GM12878 (cell line): ENCODE measurements around the gene PPP6R2. TPM values are rescaled to one million over a fixed set of nuclear protein-coding genes. Genes with fewer than 3 reads are reported as not detected.

Experiments used
- ATAC-seq: fragments of 200-7000 bp; cut with Tn5 transposase; 3 replicates; pipeline ENCODE4 v1.9.1; 2020; ENCODE audit warnings: mild to moderate bottlenecking, moderate library complexity
- BruUV-seq: library from RNA; stranded (reverse); fragments of 400-500 nt; replicated peaks from 2 replicates; lab custom pipeline; 2021; lab: Mats Ljungman, UMichigan
- CTCF ChIA-PET: fragments of 300-600 bp; sonication (Branson Sonifier 250); formaldehyde crosslinking; extraction: SDS; loops from one replicate; lab custom pipeline; 2021; ENCODE audit warnings: inconsistent platforms; lab: Yijun Ruan, JAX
- POLR2A ChIA-PET: fragments of 350-600 bp; formaldehyde crosslinking; extraction: SDS; loops from one replicate; lab custom pipeline; 2021; ENCODE audit warnings: inconsistent platforms; lab: Charles Lee
- RAD21 ChIA-PET: fragments of 300-600 bp; sonication (Branson Sonifier 250); formaldehyde crosslinking; loops from one replicate; lab custom pipeline; 2023; ENCODE audit warnings: antibody characterized with exemption; ENCODE audit not compliant: unreplicated experiment; lab: Charles Lee
- SMC1A ChIA-PET: fragments of 300-600 bp; sonication (Branson Sonifier 250); formaldehyde crosslinking; loops from one replicate; lab custom pipeline; 2023; ENCODE audit not compliant: unreplicated experiment, uncharacterized antibody; lab: Charles Lee
- DNase-seq: peaks from one replicate; pipeline ENCODE4 v3.0.0-alpha.2; 2011; ENCODE audit warnings: low read depth, low spot score
- FAIRE-seq: peaks from 3 replicates; lab custom pipeline; 2011; peaks lifted over from hg19 to GRCh38; lab: Jason Lieb, UNC
- H2AFZ ChIP-seq: 2 replicates; pipeline ENCODE4 v1.6.0; 2011; ENCODE audit warnings: low read depth, low read length, control low read depth; ENCODE audit not compliant: control insufficient read depth
- H3K27ac ChIP-seq: 2 replicates; pipeline ENCODE4 v1.5.1; 2011; ENCODE audit warnings: control low read depth; ENCODE audit not compliant: control insufficient read depth, insufficient read depth
- H3K27me3 ChIP-seq, 2 experiments: replicated peaks in 1 of 2; 2 replicates each; pipeline versions ENCODE4 v1.6.0 to v1.6.1; 2011; ENCODE audit warnings: low read length in 1 of 2; ENCODE audit not compliant: control insufficient read depth in 2 of 2, insufficient read depth in 2 of 2
- H3K36me3 ChIP-seq, 2 experiments: 2 replicates each; pipeline ENCODE4 v1.5.1; 2011; ENCODE audit warnings: low read length in 1 of 2; ENCODE audit not compliant: control insufficient read depth in 2 of 2, insufficient read depth in 2 of 2
- H3K4me1 ChIP-seq: 2 replicates; pipeline ENCODE4 v1.6.1; 2011; ENCODE audit warnings: mild to moderate bottlenecking, low read length, moderate library complexity, mixed read lengths; ENCODE audit not compliant: control insufficient read depth, insufficient read depth
- H3K4me2 ChIP-seq: 2 replicates; pipeline ENCODE4 v1.6.0; 2011; ENCODE audit warnings: control low read depth; ENCODE audit not compliant: control insufficient read depth, insufficient read depth
- H3K4me3 ChIP-seq: fragments of 200-600 bp; sonication (generic); 2 replicates; pipeline ENCODE4 v1.5.1; 2016
- H3K79me2 ChIP-seq: 2 replicates; pipeline ENCODE4 v1.6.0; 2011; ENCODE audit warnings: low read length; ENCODE audit not compliant: control insufficient read depth, insufficient read depth
- H3K9ac ChIP-seq: 2 replicates; pipeline ENCODE4 v1.8.0; 2011; ENCODE audit warnings: low read length, control low read depth, mixed read lengths; ENCODE audit not compliant: control insufficient read depth, insufficient read depth
- H3K9me3 ChIP-seq: replicated peaks from 3 replicates; pipeline ENCODE4 v1.5.1; 2011; ENCODE audit warnings: mild to moderate bottlenecking, low read length; ENCODE audit not compliant: control insufficient read depth, insufficient read depth
- H4K20me1 ChIP-seq: 2 replicates; pipeline ENCODE4 v1.6.0; 2011; ENCODE audit not compliant: control insufficient read depth, insufficient read depth
- HDAC2 ChIP-seq: fragments of 200-600 bp; sonication (generic); IDR thresholded peaks from 2 replicates; pipeline ENCODE4 v1.6.1; 2017
- NR2C1 ChIP-seq: fragments of 450-650 bp; IDR thresholded peaks from 2 replicates; pipeline ENCODE4 v1.6.1; 2017; ENCODE audit warnings: antibody characterized with exemption, mild to moderate bottlenecking, moderate library complexity
- PAX5 ChIP-seq: IDR thresholded peaks from 2 replicates; pipeline ENCODE4 v1.6.1; 2011; ENCODE audit warnings: low read depth, low read length, borderline replicate concordance
- RAD21 ChIP-seq: IDR thresholded peaks from 2 replicates; pipeline ENCODE4 v1.6.1; 2011; ENCODE audit warnings: mild to moderate bottlenecking, low read depth, low read length, moderate library complexity; ENCODE audit not compliant: insufficient read depth
- SMC3 ChIP-seq: IDR thresholded peaks from 2 replicates; pipeline ENCODE4 v1.6.1; 2011; ENCODE audit warnings: low read length, improper control_type of control experiment, borderline replicate concordance
- STAT3 ChIP-seq: IDR thresholded peaks from 2 replicates; pipeline ENCODE4 v1.6.1; 2011; ENCODE audit warnings: low read depth, low read length, improper control_type of control experiment
- USF2 ChIP-seq: IDR thresholded peaks from 2 replicates; pipeline ENCODE4 v1.6.1; 2011; ENCODE audit warnings: low read depth, low read length, improper control_type of control experiment, borderline replicate concordance
- ZZZ3 ChIP-seq: IDR thresholded peaks from 2 replicates; pipeline ENCODE4 v1.6.1; 2011; ENCODE audit warnings: low read depth; ENCODE audit not compliant: control insufficient read depth, insufficient read length
- WGBS: methylation state at CpG from one replicate; pipeline ENCODE4 v1.1.6; 2016; ENCODE audit warnings: low lambda C conversion rate; ENCODE audit not compliant: insufficient replicate concordance, insufficient coverage; ENCODE audit errors: missing lambda C conversion rate; 5-methylcytosine and 5-hydroxymethylcytosine counted together
- in situ Hi-C: fragments of 300-500 bp; cut with MboI; formaldehyde crosslinking; loops from 9 replicates; pipeline ENCODE4 v1.14.3; 2018; ENCODE audit warnings: mixed read lengths
- intact Hi-C: fragments of 100-400 bp; cut with micrococcal nuclease; formaldehyde crosslinking; loops from one replicate; pipeline ENCODE4 v1.14.2; 2022; ENCODE audit not compliant: unreplicated experiment
- polyA plus RNA-seq, 11 experiments: library from polyadenylated mRNA; depleted of rRNA in 4 of 11; unstranded in 6 of 11; stranded (reverse) in 5 of 11; fragments of >200 nt; fragmentation: Nextera tagmentation in 4 of 11; fragmentation: Illumina TruSeq in 1 of 11; extraction: Ambion mirVana in 4 of 11; extraction: Trizol in 1 of 11; gene quantifications; 1 replicate in 1 of 11; 2 replicates in 10 of 11; pipeline versions ENCODE4 v1.2.1 to v1.2.3, GENCODE V29; 2011 to 2016; ENCODE audit warnings: inconsistent platforms in 2 of 11, missing spikeins in 2 of 11, low read depth in 1 of 11
- total RNA-seq, 4 experiments: library from RNA; depleted of rRNA in 3 of 4; stranded (reverse); fragments of >200 nt in 3 of 4; fragmentation: Illumina TruSeq in 1 of 4; extraction: Trizol in 1 of 4; gene quantifications; 2 replicates each; pipeline versions ENCODE4 v1.2.1 to v1.2.3, GENCODE V29; 2013 to 2021
- TF ChIP-seq, protein P1 (sequence below): IDR thresholded peaks from 2 replicates; pipeline ENCODE4 v1.6.1; 2012; ENCODE audit warnings: low read length, inconsistent platforms
- TF ChIP-seq, protein P2 (sequence below), 3 experiments: IDR thresholded peaks in 2 of 3; conservative IDR thresholded peaks in 1 of 3; 2 replicates each; pipeline ENCODE4 v1.5.1; 2011; ENCODE audit warnings: low read depth in 3 of 3, low read length in 3 of 3, mild to moderate bottlenecking in 3 of 3, control low read depth in 2 of 3, moderate library complexity in 2 of 3, inconsistent platforms in 1 of 3, mixed read lengths in 1 of 3; ENCODE audit not compliant: control insufficient read depth in 2 of 3, insufficient read depth in 1 of 3; ENCODE audit errors: extremely low read depth in 1 of 3

The PPP6R2 gene
- total and polyA plus RNA-seq, 10 of the 15 experiments (the other 5 are each of a cell fraction or from before 2014, with no cell fraction given) = 0.29 to 52.6 (median 25.4) TPM

DNA sequence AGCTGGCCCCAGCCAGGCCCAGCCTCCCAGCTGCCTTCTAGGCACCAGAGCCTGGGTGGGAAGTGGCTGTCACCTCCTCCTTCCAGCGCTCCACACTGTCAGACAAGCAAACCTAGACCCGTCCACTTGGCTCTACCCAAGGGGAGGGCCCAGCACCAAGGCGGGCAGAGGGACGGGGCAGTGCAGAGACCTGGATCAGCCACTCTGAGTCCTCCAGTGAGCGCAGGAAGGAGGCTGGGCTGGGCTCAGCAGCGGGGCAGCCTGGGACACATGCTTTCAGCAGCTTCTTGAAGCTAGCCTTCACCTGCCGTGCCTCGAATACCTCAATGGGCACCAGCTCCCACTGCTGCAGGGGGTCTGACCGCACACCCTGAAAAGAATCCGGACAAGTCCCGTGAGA lies 112.9 kb downstream of the PPP6R2 start (continued):
- TF ChIP-seq USF2 (no peak), NR2C1 (no peak), HDAC2 (no peak), STAT3 (no peak), PAX5 (no peak)
- TF ChIP-seq, protein P1, sequence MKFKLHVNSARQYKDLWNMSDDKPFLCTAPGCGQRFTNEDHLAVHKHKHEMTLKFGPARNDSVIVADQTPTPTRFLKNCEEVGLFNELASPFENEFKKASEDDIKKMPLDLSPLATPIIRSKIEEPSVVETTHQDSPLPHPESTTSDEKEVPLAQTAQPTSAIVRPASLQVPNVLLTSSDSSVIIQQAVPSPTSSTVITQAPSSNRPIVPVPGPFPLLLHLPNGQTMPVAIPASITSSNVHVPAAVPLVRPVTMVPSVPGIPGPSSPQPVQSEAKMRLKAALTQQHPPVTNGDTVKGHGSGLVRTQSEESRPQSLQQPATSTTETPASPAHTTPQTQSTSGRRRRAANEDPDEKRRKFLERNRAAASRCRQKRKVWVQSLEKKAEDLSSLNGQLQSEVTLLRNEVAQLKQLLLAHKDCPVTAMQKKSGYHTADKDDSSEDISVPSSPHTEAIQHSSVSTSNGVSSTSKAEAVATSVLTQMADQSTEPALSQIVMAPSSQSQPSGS = no peak

DNA sequence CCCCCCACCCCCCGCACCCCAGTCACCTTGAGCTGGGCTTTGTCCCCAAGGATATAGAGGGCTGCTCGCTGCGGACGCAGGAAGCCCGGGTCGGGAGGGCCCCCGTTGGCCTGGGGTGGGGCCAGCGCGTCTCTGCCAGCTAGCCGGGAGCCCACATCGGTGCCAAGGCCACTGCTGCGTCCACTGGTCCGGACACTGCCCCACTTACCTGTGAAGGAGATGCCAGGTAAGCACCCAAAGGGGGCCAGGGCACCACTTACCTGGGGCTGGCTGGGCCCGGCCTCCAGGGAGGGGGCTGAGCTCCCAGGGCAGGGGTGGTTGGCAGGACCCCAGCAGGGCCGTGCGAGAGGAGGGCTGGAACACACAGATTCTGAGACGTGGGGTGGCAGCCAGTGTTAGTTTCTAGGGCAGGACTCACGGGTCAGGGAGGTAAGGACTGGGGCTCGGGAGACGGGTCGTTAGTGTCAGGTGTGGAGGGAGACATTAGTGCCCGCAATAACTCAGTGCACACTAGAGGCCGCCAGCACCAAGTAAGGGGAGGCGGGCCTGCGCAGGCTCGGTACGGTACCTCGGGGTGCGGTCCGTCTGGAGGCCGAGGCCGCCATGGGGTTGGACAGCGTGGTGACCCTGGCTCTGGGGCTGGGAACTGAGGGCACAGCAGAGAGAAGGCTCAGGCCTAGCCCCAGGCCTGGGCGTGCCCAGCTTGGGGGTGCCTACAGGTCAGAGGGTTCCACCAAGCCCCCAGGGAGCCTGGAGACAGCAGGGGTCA lies 113.5 kb downstream of the PPP6R2 start:
- SMC1A ChIA-PET = interaction anchor here (1.0 to 1.6 kb wide), 2 partner anchors 164 kb away, joined by 3 to 7 read pairs; no protein-coding TSS in a partner anchor
- in situ Hi-C loops = no loop called here
- RAD21 ChIA-PET = no interaction called here
- Histone ChIP-seq H4K20me1 (no peaks in the 10 kb centered on the region), H3K4me2 (no peak overlapping the region), H3K9ac (no peak overlapping the region), H3K36me3 (peaks cover 8 to 42% of the 10 kb centered on the region in 2 experiments; a peak in 3 of 4 replicates), H3K27ac (no peak overlapping the region), H3K4me1 (no peaks in the 10 kb centered on the region), H3K27me3 (no peaks in the 10 kb centered on the region), H3K9me3 (no peaks in the 10 kb centered on the region), H2AFZ (no peak overlapping the region), H3K4me3 (no peak overlapping the region)
- DNase-seq (no peak), ATAC-seq (peak; percentile 54)
- WGBS = 86% methylated on average over 26 of the region's 34 CpGs
- CTCF ChIA-PET = interaction anchor here (1.8 kb wide), 1 partner anchor 41 kb away, joined by 8 read pairs; no protein-coding TSS in a partner anchor
- TF ChIP-seq, protein P2, sequence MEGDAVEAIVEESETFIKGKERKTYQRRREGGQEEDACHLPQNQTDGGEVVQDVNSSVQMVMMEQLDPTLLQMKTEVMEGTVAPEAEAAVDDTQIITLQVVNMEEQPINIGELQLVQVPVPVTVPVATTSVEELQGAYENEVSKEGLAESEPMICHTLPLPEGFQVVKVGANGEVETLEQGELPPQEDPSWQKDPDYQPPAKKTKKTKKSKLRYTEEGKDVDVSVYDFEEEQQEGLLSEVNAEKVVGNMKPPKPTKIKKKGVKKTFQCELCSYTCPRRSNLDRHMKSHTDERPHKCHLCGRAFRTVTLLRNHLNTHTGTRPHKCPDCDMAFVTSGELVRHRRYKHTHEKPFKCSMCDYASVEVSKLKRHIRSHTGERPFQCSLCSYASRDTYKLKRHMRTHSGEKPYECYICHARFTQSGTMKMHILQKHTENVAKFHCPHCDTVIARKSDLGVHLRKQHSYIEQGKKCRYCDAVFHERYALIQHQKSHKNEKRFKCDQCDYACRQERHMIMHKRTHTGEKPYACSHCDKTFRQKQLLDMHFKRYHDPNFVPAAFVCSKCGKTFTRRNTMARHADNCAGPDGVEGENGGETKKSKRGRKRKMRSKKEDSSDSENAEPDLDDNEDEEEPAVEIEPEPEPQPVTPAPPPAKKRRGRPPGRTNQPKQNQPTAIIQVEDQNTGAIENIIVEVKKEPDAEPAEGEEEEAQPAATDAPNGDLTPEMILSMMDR (IDR thresholded peaks at IDR 0.05 in 2 of 3, conservative IDR thresholded peaks at IDR 0.05 in 1 of 3; ENCODE audit: control insufficient read depth in 2 of 3, extremely low read depth in 1 of 3, insufficient read depth in 1 of 3, low read depth in 3 of 3, low read length in 3 of 3) = peak; percentile 25 to 34 (median 34); a peak in 4 of 6 replicates
- TF ChIP-seq RAD21 = peak; percentile 32; the same call in 1 of the 2 replicates
- no peak for TF ChIP-seq ZZZ3
- peak; percentile 16; the same call in 1 of the 2 replicates for TF ChIP-seq SMC3
- TF ChIP-seq, all 136 proteins: peak for 3
- POLR2A ChIA-PET = no interaction called here
- no TSS peak for BruUV-seq
- FAIRE-seq = no peak
- no peaks in the 10 kb centered on the region for H3K79me2 ChIP-seq
- intact Hi-C loops = loop anchor here (2.0 kb wide), 1 partner anchor 42 kb away; no protein-coding TSS in a partner anchor
